GM21360 (cell line): ENCODE results near the gene AEBP1.

ENCODE experiments used
- ATAC-seq: cut with Tn5 transposase; IDR thresholded peaks from one replicate; pipeline ENCODE4 v1.9.1; 2021; ENCODE audit warnings: mild to moderate bottlenecking, moderate library complexity; ENCODE audit not compliant: unreplicated experiment

AEBP1 gene

DNA sequence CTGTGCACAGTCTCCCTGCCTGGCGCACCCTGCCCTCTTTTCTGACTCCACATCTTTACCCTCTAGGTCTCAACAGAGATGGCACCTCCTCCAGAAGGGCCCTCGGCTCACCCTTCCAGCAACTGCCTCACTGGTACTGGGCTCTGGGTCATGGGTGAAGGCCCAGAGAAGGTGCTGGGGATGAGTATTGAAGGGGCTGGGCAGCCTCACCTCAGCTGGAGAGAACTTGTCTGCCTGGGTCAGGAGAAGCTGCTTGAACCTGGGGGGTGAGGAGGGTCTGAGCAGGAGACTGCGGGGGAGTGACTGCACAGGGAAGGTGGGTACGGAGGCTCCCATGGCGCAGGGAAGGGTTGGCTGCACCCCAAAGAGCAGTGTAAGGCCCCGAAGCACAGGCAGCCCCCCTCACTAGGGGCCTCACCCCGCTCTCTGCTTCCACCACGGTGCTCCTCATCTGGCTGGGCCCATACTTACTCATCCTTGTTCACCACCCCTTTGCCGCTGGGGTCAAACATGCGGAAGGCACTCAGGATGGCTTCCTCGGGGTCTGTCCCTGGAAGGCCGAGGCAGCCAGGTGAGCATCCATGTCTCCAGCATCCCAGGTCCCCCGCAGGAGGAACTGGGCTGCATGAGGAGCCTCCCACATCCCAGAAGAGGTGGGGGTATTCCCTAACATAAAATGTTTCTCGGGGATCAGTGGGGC lies 35.3 kb downstream of the AEBP1 start:
- no peak for ATAC-seq

DNA sequence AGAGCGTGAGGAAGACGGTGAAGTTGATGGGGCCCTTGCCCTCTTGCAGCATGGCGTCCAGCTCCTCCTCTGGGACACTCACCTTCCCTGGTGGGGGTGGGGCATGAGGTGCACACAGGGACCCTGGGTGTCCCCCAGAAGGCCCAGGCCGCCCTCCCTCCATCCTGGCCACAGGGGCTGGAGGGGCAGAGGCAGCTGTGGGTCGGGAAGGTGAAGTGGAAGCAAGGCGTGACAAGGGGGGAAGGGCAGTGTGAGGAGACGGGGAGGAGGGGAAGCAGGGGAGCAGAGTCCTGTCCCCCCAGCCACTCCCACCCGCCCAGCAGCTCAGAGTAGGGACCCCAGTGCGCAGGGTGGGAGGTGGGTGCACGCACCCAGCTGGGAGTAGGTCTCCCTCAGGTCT lies 36.2 kb downstream of the AEBP1 start:
- ATAC-seq, result no peak

DNA sequence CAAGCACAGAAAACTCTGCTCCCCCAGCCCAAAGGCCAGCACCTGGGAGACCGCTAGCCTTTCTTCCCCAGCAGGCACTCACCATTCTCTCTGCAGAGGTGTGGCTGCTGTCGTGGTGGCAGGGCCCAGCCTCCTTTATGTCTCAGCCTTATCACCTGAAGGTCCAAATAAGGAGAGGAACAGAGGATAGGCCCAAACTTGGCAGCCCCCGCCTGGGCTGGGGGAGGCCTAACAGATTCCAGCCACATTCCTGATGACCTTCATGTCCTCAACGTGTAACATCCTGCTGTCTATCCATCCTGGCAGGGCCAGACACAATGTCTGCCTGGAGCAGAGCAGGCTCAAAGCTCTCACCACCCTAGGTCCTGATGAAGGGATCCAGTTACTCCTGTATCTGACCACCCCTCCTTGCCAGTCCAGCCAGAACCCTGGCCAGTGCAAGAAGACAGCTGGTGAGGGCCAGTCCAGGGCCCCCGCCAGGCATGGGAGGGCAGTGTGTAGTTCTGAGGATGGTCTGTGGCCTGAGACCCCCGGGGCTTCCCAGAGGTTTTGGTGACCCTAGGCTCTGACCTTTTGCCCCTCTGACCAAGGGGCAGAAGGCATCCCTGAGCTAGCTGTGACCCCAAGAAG lies 37.2 kb downstream of the AEBP1 start, which contains the start of gene MYL7:
TSS of gene MYL7 (minus strand) at position 112 of the 630 bp plus-strand sequence. CDS start at position 85, 27 bp downstream.
- no peak for ATAC-seq

DNA sequence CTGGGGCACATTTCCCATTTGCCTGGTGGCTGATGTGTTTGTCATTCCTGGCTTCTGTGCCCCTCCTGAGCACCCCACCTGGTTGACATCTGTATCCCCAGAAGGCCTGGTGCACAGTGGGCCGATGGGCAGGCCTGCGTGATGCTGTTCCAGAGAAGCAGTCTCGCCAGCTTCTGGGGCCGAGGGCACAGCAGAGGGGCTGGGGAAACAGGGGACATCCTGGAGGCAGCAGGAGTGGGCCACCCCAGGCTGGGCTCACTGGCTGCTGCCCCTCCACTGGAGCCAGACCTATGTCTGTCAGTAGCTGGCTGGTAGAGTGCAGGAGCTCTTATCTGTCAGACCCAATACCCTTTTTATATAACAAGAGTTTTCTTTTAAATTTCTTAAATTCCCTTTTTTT lies 37.9 kb downstream of the AEBP1 start:
- ATAC-seq, result no peak

- ATAC-seq, result no peak
Measured at GRCh38 chr7:44143646-44144250, 39.6 kb downstream of the AEBP1 start.

- ATAC-seq, result no peak
Measured at GRCh38 chr7:44144426-44144967, 40.4 kb downstream of the AEBP1 start.

GRCh38 chr7:44144968-44145478 lies 40.9 kb downstream of the AEBP1 start:
- no peak for ATAC-seq

DNA sequence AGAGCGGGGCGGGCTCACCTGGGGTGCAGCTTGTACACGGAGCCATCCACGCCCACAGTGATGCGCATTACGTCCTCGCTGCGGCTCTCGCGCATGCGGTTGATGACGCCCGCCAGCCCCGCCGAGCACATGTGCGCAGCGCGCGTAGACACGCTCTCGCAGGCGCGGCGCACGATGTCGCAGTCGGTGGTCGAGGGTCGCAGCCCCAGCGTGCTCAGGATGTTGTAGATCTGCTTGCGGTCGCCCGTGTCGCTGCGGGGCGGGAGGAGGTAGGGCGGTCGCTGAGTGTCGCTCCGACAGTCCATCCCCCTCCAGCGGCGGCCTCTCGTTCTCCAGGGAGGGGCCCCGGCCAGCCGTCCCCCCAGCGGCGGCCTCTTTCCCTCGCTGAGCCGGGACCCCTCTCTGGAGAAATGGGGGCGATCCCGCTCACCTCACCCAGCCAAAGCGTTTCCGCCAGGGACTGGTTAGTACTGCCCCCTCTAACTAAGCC lies 41.4 kb downstream of the AEBP1 start:
- ATAC-seq, result no peak

DNA sequence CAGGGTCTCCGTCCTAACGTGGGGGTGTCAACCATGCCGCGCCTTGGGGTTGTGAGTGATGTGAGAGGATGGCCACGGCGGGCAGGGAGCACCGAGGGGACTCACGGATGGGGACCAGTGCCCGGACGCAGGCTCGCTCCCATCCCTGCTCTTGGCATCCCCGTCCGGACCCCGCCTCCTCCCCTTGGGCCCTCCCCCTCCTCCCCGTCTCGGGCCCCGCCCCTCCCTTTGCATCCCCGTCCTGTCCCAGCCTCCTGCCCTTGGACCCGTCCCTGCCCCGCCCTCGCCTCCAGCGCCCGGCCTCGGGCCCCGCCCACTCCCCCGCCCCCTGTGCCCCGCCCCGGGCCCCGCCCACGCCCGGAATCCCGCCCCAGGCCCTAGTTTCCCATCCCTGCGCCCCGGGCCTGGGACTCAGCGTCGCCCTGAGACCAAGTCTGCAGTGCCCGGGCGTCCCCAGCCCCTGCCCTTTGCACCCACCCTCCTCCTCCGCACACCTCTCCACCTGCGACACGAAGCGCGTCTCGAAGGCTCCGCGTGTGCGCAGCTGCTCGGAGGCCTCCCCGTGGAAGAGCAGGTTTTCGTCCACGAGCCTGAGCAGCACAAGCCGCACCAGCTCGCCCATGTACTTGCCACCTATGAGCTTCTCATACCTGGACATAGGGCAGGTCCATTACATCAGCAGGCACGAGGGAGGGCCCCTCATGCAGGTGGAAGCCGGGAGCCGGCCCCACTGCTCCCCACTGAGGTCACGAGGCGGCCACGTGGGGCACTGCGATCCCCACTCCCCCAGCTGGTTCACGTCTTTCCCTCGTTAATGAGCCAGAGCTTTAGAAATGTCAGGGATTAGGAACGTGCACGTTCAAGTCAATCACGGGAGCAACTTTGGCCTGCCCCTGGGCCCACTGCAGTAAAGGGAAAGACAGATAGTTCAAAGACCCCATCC lies 42.1 kb downstream of the AEBP1 start:
- no peak for ATAC-seq

GRCh38 chr7:44147026-44147991 lies 43.2 kb downstream of the AEBP1 start:
- ATAC-seq, result no peak

DNA sequence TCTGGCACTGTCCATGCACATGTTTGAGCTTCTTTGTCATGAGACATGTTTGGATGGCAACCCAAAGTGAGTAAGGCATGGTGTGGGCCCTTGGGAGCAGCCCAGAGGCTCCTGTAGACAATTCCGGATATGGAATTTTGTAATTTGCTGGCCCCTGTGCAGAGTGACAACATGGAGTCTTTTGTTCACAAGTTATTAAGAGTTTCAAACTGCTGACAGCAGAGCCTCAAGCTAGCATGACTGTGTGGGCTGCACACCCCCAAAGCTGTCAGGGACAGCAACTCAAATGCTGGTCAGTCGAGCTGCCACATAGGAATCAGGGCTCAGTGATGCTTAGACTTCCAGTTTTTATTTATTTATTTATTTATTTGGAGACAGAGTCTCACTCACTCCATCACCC lies 44.0 kb downstream of the AEBP1 start:
- ATAC-seq, result no peak

DNA sequence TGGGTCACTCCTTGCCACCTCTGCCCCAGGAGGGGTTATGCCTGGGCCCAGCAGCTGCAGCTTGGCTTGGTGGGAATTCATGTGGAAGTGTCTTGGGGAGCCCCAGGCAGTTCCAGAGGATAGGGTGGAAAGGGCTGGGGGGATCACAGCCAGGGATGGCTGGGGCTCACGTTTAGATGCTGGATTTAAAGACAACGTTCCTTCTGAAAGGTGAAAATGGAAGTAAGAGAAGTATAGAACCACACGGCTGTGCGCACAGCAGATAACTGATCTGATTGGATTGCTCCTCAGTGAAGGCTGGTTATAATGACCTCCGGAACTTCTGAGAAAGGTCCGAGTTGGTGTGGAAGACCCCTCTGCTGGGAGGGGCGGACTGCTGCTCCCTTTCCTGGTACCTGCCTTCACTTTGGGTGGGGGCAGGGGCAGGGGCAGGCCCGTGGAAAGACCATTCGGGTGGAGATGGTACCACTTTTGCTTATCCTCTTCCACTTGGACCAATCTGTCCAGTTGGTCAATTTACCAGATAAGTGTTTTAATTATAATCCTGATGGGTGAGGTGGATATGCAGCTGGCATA lies 44.9 kb downstream of the AEBP1 start:
- ATAC-seq, result no peak

DNA sequence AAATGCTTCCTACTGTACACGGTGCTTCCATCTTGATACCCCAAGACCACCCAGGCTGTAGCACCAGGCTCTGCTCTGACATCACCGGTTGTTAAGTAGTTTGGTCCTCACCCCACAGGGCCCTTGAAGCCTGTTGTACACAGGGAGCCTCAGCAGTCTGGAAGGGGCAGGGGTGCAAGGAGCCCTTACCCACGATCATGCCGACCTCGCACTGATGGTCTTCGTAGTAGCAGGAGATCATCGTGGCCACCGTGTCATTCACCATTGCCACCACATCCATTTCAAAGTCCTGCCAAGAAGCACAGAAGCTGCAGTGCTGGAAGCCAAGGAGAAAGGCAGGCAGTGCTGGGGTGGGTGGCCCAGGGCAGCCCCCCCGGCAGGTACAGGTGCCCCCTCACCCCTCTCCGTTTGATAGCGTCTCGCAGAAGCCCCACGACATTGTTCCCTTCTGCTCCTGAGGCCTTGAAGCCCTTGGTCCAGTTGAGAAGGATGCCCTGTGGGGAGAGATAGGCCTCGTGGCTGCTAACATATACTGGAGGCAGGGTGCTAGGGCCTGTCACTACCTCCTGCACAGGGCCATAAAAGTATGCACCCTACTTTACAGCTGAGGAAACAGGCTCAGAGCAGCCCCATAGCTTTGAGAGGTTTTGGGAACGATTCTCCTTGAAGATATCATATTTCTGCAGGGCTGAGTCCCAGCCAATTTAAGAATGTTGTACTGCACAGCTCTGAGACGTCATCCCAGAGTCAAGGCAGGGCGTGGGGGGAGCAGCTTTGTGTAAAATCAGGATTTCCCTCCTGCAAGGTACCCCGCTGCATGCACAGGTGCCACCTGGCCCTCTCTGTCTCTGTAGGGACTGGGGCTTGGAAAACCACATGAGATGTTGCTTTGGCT lies 45.7 kb downstream of the AEBP1 start:
- ATAC-seq, result no peak

- ATAC-seq, result no peak
Measured at GRCh38 chr7:44150466-44150832, 46.3 kb downstream of the AEBP1 start.

DNA sequence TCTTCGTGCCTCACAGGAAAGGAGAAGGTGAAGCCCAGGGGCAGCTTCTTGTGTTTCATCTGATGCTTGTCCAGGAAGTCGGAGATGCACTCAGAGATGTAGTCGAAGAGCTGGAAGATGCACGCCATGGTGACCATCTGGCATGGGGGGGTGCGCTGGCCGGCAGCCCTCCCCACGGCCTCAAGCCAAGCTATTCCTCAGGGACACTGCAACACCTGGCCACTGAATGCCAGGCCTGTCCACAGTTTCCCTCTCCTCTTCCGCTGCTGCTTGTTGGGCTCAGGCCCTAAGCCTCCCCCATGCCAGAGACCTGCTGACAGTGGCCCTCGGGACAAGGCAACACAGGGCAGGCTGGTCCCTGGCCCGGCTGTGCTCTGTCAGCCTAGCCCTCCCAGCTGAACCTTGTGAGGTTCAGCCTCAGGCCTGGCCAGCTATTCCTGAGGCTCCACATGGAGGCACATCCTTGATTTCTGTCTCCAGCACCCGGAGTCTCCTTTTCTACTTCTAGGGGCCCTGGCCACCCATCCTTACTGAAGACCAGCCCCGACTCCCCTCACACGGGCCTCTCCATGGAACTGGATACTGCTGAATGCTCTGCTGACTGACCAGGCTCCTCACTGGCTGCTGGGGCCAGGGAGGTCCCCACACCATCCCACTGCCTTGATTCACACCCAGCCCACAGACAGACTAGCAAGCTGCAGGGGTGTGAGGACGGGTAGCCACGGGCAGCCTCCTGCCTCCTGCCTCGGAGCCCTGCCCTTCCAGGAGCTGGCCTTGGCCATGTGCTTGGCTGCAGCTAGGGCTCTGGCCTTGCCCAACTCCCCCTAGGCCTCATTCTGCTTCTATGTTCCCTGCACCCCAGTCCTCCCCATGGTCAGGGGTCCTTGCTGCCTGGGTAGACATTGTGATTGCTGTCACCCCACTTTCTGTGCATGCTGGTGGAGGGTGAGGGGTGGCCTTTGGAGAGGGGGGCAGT lies 47.1 kb downstream of the AEBP1 start:
- ATAC-seq, result no peak

GRCh38 chr7:44151956-44152355 lies 47.8 kb downstream of the AEBP1 start:
- no peak for ATAC-seq
